NCI-H345 treated with DMSO at 0.1 percent for 48 hours (cell line): ENCODE measurements around the gene TMEM38A.
"Not testable (repeated sequence)": the region's sequence is repeated elsewhere in the genome, so short reads cannot be mapped to it uniquely, and the experiment has no call there.

Experiments
- DNase-seq: peaks from one replicate; lab custom pipeline; 2025; ENCODE audit not compliant: unreplicated experiment; lab: John Stamatoyannopoulos, UW

The TMEM38A gene

DNA sequence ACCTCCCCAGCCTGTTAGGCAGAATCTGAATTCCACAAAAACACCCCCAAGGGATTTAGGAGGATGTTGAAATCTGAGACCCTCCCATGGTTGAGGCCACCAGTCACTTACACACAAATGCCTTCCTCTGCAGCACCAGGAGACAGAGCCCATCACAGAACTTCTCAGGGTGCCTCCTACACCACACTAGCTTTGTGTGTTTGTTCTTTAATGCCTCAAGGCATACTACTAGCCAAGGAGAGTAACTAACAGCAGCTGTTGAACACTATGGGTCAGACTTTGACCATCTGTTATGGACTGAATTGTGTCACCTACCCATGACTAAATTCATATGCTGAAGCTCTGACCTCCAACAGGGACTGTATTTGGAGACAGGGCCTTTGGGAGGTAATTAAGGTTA is 23.4 kb upstream of the TMEM38A start:
- DNase-seq = no peak

DNA sequence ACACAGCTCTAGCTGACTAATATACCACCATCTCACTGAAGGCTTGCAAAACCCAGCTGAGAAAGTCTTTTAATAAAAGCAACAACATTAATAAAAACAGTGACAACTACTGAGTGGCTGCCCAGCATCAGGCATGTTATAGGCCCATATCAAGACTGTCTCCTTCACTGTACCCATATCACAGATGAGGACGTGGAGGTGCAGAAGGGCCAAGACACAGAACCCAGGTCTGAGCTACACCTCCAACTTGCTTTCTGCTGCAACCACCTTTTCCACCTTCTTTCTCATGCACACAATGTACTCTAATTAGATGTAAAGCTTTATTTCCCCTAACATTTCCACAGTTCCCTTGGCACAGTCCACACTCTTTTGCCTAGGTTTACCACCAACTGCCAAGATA is 22.3 kb upstream of the TMEM38A start:
- DNase-seq = no peak

DNA sequence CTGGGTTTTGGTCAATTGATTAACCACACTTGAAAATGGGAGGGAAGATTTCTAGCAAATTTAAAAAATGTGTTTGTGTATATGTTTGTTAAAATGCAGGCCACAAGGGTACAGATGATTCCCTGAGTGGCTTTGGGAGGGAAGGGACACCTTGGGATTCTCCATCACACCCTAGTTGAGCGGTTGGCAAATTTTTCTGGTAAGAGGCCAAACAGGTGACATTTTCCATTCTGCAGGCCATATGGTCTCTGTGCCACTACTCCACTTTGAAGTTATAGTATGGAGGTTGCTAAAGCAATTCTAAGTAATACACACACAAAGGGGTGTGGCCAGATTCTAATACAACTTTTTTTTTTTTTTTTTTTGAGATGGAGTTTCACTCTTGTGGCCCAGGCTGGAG is 20.0 kb upstream of the TMEM38A start:
- no peak for DNase-seq

DNA sequence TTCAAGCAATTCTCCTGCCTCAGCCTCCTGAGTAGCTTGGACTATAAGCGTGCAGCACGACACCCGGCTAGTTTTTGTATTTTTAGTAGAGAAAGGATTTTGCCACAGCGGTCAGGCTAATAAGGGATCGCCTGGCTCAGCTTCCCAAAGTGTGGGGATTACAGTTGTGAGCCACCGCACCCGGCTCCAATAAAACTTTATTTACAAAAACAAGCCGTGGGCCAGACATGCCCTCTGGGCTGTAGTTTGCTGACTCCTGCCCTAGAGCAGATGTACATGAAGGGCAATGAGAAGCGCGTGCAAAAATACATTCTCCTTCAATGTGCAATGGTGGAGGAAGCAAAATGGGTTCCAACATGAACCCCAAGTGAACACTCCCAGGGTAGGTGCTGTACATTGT is 19.2 kb upstream of the TMEM38A start:
- DNase-seq = no peak

DNA sequence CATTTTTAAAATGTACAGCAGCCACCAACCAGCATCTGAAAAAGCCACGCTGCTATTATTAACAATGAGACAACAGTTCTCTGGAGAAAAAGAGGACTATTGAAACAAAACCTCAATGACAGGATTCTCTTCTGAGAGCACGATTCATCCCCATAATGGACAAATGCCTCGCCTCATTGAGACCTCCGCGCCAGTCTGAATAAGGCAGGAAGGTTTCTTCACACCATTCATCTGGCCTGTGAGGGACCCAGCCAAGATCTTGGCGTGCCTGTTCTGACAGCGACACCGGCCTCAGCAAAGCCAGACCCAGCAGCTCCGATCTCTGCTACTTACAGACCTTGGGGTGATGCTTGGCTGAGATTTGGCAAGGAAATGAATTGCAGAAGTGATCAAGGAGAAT is 15.8 kb upstream of the TMEM38A start:
- DNase-seq = no peak

DNA sequence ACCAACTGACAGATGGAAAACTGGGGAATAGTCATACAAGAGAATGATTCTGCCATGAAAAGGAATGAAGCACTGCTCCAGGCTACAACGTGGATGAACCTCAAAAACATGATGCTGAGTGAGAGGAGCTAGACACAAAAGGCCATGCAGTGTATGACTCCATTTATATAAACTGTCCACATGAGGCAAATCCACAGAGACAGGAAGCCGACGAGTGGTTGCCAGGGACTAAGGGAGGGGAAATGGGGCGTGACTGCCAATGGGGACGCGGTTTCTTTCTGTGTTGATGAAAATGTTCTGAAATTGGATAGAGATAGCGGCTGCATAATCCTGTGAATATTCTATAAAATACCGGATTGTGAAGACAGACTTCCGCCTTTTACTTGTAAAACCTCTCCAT is 11.2 kb upstream of the TMEM38A start:
- DNase-seq = peak; percentile 16

DNA sequence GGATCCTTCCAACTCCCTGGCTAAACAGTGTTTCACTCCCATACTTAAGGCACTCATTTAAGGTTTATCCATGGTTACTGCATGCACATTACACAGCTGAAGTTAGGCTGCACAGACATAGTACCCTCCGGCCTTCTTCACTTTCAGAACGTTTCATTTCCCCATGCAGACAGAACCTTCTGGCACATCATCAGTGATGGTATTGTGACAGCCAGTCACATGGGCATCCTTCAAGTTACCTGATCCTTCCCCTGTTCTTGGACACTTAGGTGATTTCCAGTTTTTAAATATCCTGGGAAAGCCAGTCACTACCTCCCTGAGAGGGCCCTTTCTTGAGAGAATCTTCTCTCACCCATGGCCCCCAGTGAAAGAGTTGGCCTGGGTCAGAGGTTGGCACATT is 10.1 kb upstream of the TMEM38A start:
- DNase-seq = no peak

DNA sequence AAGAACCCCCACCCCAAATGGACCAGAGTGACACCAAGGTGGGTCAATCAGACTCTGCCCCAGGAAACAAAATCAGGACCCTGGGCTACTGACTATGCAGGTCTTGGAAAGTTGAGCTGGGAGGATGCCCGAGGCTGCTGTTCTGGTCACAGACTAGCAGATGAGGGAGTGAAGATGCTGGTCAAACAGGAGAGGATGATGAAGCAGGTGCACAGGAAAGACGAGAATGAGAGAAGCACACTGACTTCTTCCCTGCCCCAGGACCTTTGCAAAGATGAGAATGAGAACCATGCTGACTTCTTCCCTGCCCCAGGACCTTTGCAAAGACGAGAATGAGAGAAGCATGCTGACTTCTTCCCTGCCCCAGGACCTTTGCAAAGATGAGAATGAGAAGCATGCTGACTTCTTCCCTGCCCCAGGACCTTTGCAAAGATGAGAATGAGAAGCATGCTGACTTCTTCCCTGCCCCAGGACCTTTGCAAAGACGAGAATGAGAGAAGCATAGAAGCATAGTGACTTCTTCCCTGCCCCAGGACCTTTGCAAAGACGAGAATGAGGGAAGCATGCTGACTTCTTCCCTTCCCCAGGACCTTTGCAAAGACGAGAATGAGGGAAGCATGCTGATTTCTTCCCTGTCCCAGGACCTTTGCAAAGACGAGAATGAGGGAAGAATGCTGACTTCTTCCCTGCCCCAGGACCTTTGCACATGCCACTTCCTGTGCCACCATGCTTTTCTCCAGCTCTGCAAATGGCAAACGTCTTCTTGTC is 9.3 kb upstream of the TMEM38A start:
- not testable (repeated sequence) for DNase-seq

DNA sequence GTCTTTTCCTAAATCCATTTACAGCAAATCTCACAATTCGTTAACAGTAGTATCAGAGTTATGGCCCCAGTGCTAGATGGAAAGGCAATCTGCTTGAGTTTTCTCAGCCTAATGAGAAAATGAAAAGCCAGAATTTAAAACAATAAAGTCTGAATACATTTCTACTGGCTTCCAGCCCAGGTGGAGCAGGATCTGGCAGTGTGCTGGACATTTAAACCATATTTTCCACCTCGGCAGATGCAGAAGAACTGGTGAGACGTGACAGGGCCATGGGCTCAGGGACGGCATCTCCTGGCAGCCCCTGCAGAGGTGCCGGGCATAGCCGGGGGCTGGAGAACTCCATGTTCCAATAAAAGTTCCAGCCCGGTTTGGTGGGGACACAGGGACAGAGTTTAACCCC is 8.1 kb upstream of the TMEM38A start:
- no peak for DNase-seq

DNA sequence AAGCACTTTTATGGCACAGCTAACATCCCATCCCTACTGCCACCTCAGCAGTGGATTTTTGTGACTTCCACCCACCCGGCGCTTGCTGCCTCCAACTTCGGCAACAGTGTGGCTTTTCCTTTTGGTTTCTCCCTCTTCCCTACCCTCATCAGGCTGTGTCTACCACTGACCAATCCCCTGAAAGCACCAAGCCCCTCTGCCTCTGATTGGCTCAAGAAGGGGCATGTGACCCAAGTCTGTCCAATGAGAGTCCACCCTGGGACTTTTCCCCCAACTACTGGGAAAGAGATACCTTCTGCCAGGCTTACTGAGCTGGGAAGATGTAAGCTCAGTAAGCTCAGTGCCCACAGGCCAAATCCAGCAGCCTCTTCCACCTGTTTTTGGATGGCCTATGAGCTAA is 6.8 kb upstream of the TMEM38A start:
- DNase-seq = no peak

DNA sequence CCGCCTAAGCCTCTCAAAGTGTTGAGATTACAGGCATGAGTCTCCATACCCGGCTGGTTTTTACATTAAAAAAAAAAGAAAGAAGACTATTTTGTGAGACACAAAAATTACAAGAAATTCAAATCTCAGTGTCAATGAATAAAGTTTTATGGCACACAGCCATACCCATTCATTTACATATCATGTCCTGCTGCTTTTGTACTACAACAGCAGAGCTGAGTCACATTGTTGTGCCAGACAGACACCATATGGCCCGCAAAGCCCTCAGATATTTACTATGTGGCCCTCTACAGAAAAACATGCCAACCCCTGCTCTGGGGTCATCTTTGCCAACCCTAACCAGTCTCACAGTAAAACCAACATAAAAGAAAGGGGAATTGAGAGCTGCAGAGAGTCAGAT is 6.3 kb upstream of the TMEM38A start:
- no peak for DNase-seq

DNA sequence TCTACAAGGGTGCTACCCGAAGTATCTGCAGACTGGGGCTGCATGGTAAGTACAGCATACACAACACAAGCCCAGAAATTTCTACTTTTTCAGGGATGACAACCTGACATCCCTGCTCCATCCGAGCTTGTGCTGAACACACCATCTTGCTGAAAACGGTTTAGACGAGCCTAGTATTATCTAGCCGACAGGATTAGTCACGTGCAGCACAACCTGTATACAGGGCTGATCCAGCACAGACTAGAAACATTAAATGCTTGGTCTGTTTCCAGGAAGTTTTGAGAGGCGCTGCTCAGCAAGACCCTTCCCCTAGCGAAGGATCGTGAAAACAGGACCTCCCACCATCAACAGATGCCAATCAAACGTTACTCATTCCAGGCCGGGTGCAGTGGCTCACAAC is 5.2 kb upstream of the TMEM38A start:
- no peak for DNase-seq

DNA sequence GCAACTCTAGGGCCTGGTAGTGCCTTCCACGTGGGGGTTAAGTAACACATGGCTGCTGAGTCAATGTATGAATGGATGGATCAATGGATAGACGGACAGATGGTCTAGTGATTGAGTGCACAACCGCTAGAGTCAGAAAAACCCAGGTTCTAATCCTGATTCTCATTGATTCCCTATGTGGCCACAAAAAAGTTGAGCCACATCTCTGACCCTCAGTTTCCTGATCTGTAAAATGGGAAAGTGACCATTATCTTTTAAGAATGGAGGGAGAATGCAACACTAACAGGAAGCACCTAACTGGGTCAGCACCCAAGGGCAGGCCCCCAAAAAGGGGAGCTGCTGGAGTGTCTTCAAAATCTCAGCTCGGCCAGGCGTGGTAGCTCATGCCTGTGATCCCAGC is 3.6 kb upstream of the TMEM38A start:
- no peak for DNase-seq

DNA sequence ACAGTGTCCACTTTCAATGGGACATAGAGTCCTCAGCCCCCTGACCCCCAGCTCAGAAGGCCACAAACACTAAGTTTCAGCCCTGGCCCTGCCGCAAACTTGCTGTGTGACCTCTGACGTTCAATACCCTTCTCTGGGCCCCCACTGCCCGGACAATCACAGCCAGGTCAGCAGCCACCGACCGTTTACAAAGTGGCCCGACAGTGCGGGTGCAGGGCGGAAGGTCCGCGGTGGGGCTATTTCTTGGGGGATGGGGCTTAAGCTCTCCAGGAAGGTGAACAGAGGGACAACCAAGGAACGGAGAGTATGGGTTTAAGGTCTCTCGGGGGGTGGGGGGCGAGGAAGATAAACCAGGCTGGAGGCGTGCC is 1.5 kb upstream of the TMEM38A start:
- DNase-seq = no peak

DNA sequence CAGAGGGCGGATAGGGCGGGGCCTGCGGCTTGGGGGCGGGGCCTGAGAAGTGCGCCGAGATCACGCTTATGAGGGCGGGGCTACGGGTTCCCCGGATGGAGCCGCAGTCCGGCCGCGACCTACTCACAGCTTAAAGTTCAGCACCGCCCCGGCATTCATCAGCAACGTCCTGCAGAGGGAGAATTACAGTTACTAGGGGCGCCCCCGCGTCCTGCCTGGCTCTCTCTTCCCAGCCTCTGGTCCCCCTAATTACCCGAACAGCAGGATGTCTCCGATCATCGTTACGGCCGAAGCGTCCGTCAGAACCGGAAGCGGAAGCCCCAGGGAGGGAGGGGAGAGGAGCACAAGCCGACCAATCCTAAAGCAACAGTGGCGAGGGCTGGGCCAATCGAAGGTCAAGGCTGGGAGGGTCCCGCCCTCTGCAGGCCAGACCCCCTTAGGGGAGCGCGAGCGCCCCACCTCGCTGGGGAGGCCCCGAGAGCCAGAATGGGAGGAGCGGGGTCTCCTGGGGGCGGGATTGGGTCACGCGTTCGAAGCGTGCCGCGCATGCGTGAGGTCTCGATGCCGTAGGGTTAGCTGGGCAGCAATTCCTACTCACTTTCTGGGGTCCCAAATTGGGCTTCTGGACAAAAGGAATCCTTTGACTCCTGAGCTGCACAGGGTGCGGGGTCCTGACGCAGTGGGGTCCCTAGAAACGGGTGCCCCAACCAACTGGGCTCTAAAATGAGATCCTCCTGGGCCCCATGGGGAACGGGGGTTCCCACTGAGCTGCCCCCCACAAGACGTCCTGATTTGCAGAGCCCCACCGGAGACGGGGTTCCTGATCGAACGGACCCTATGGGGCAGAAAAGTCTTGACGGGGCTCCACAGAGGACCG is 869 bp upstream of the TMEM38A start, which contains the start of gene SMIM7:
TSS of gene SMIM7 (minus strand) at position 313 of the 877 bp plus-strand sequence. CDS start at position 279, 34 bp downstream.
- DNase-seq = peak; percentile 88

DNA sequence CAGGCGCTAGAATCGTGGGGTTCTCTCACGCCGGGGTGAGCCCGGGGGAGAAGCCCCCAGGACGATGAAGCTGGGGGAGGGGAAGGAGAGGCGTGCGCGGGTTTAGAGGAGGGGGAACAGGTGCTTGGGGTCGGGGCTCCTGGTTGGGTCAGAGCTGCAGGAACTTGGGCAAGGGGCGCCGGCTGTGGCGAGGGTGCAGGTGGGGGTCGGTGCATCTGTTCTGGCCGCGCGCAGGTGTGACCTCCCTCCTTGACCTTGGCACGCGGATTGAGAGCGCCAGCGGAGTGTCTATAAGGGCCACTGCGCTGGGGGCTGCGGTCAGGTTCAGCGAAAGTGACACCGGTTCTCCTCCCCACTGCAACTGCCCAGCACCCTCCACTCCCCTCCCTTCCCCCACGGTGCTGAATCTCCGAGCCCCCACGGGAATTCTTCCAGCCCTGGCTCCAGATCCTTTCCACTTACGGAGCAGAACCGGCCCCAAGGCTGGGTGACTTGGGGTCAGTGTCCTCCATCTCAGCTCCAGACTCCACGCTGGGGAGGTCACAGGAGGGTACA is 618 bp downstream of the TMEM38A start:
- no peak for DNase-seq

DNA sequence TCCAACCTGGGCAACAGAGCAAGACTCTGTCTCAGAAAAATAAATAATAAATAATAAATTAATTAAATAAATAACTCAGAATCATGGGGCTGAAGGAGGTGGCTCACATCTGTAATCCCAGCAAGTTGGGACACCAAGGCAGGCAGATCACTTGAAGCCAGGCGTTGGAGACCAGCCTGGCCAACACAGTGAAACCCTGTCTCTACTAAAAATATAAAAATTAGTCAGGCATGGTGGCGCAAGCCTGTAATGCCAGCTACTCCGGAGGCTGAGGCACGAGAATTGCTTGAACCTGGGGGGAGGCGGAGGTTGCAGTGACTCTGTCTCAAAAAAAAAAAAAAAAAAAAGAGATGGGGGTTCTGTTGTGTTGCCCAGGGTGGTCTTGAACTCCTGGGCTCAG is 7.2 kb downstream of the TMEM38A start:
- DNase-seq = no peak

DNA sequence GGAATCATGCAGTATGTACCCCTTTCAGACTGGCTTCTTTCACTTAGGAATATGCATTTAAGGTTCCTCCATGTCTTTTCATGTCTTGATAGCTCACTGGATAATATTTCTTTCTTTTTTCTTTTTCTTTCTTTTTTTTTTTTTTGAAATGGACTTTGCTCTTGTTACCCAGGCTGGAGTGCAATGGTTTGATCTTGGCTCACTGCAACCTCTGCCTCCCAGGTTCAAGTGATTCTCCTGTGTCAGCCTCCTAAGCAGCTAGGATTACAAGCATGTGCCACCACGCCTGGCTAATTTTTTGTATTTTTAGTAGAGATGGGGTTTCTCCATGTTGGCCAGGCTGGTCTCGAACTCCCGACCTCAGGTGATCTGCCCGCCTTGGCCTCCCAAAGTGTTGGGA is 7.8 kb downstream of the TMEM38A start:
- not testable (repeated sequence) for DNase-seq

DNA sequence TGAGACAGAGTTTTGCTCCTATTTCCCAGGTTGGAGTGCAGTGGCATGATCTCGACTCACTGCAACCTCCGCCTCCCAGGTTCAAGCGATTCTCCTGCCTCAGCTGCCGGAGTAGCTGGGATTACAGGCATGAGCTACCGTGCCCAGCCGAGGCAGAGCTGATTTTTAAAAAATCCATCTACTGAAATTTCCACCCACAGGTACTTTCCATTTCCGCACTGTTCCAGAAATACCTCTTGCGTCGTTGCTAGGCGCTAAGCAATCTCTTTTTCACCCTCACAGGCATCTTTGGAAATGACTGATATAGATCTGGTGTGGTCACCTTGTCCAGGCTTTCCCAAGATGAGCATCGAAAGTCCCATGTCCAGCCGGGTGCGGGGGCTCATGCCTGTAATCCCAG is 9.4 kb downstream of the TMEM38A start:
- DNase-seq = no peak

DNA sequence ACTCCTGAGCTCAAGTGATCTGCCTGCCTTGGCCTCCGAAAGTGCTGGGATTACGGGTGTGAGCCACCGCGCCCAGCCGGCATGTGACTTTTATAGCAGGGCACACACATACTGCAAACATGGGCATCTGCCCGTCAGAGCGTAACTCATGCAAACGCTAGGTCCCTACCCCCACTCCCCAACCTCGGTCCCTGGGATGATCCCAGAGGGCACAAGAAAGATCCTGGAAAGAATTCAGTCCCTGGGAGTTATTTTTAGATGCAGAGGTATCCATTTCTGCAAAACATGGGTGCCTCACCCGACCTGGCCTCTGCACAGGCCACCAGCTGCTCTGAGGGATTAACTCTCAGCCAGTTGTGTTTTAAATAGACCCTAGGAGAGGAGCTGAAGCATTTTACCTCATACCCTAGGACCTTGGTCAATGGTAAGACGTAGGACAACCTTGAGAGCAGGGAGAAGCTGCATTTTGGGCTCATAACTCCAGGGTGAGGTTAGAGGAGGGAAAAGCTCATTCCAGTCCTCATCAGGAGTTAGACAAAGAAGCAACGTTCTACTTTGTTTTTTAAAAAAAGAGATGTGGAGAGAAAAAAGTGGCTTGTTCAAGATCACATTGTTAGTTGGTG is 10.8 kb downstream of the TMEM38A start:
- no peak for DNase-seq

DNA sequence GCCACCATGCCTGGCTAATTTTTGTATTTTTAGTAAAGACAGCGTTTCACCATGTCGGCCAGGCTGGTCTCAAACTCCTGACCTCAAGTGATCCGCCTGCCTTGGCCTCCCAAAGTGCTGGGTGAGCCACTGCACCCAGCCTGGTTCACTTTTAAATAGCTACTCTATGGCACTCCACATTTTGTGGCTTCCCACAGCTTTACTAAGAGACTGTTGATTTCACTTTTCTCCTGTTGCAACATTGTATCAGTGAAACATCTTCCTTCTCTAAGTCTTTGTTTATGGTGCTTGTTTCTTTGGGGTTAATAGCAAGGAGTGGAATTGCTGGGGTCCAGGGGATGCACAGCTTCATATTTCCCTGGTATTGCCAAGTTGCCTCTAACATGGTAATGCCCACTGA is 12.3 kb downstream of the TMEM38A start:
- DNase-seq = no peak

DNA sequence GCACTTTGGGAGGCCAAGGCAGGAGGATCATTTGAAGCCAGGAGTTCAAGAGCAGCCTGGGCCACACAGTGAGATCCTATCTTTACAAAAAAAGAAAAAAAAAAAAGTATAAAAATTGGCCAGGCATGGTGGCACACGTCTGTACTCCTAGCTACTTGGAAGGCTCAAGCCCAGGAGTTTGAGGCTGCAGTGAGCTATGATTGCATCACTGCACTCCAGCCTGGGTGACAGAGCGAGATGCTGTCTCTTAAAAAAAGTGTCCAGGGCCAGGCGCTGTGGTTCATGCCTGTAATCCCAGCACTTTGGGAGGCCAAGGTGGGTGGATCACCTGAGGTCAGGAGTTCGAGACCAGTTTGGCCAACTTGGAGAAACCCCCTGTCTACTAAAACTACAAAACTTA is 12.9 kb downstream of the TMEM38A start:
- not testable (repeated sequence) for DNase-seq
